Mesodermal cell (in vitro differentiated cells): ENCODE results near the gene PPIL6.
A peak's percentile ranks its signal among the peaks of the same experiment; 100 is the strongest.
"Not testable (repeated sequence)": the region's sequence is repeated elsewhere in the genome, so short reads cannot be mapped to it uniquely, and the experiment has no call there.

Experiments
- H3K27ac ChIP-seq: 2 replicates; pipeline ENCODE4 v1.7.0; 2013; ENCODE audit warnings: mild to moderate bottlenecking, low read depth, low read length, moderate library complexity; ENCODE audit not compliant: severe bottlenecking
- H3K36me3 ChIP-seq: 2 replicates; pipeline ENCODE4 v1.7.1; 2013; ENCODE audit warnings: mild to moderate bottlenecking, low read length, moderate library complexity; ENCODE audit not compliant: control insufficient read depth, insufficient read depth
- H3K4me1 ChIP-seq: one replicate; pipeline ENCODE4 v1.7.1; 2013; ENCODE audit warnings: mild to moderate bottlenecking, low read length; ENCODE audit not compliant: insufficient read depth, control insufficient read depth, poor library complexity, severe bottlenecking
- H3K4me3 ChIP-seq: 2 replicates; pipeline ENCODE4 v1.7.0; 2013; ENCODE audit warnings: low read length, control low read depth, mild to moderate bottlenecking; ENCODE audit not compliant: insufficient read depth, poor library complexity, severe bottlenecking; ENCODE audit errors: extremely low read depth
- H3K9me3 ChIP-seq: 2 replicates; pipeline ENCODE4 v1.7.1; 2013; ENCODE audit warnings: mild to moderate bottlenecking, low read length, moderate library complexity; ENCODE audit not compliant: control insufficient read depth
- WGBS, 2 experiments: methylation state at CpG; one replicate each; pipeline ENCODE4 v1.1.5; 2013; ENCODE audit warnings: missing lambda C conversion rate in 2 of 2; ENCODE audit not compliant: insufficient coverage in 2 of 2; 5-methylcytosine and 5-hydroxymethylcytosine counted together

The PPIL6 gene

DNA sequence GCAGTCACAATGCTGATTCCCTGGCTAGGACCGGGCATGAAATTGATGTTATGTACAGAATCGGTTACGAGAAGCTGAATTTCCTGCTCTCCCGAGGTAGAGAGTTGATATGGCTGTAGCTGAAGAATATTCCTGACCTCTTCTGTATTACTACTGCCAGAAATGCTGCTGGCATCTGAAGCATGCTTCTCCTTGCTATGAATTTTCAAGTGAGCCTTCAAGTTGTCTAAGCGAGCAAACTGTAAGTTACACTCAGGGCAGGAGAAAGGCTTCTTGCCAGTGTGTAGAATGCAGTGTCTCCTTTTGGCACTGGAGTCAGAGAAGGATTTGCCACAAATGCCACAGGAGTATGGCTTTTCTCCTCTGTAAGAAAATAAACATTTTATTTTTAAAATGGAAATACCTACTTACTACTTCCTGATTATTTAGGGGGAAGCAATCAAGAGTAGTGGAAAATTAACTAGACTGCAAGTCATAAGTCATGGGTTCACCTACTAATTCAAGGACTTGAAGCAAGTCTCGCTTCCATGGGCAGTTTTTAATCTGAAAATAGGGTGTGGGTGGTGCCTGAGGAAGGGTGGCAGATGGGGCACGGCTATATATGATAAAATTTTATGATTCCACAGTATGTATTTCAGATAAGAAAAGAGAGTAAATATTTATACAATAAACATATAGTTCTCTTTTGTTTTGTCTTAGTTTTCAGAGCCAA lies 25.9 kb upstream of the PPIL6 start:
- Histone ChIP-seq H3K4me3 (no peak overlapping the region), H3K27ac (no peak overlapping the region), H3K4me1 (peaks cover 6% of the 10 kb centered on the region), H3K36me3 (peaks cover 79% of the 10 kb centered on the region), H3K9me3 (no peaks in the 10 kb centered on the region)
- WGBS, 2 experiments: 94 to 100% methylated on average over 4 to 6 of the region's 7 CpGs

DNA sequence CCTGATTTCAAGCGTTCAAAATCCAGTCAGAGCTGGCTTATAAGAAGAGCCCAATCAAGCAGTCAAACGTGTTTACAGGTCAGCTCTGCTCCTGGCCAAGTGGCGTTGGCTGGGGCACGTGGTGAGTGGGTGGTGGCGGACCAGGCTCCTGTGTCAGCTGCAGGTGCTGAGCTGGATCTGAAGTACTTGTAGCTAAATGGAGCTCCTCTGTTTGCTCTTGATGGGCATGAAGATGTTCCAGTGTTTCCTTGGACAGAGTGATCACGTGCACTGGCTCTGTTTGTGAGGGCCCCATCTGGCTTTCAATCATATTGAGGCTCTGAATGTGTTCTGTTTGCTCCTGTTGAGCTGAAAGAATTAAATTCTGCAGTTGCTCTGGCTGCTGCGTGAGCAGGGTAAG lies 25.3 kb upstream of the PPIL6 start:
- Histone ChIP-seq H3K36me3 (peaks cover 73% of the 10 kb centered on the region), H3K27ac (no peak overlapping the region), H3K4me1 (peaks cover 6% of the 10 kb centered on the region), H3K9me3 (no peaks in the 10 kb centered on the region), H3K4me3 (no peak overlapping the region)
- 92 to 96% methylated on average over 7 of the region's 7 CpGs for WGBS, 2 experiments

DNA sequence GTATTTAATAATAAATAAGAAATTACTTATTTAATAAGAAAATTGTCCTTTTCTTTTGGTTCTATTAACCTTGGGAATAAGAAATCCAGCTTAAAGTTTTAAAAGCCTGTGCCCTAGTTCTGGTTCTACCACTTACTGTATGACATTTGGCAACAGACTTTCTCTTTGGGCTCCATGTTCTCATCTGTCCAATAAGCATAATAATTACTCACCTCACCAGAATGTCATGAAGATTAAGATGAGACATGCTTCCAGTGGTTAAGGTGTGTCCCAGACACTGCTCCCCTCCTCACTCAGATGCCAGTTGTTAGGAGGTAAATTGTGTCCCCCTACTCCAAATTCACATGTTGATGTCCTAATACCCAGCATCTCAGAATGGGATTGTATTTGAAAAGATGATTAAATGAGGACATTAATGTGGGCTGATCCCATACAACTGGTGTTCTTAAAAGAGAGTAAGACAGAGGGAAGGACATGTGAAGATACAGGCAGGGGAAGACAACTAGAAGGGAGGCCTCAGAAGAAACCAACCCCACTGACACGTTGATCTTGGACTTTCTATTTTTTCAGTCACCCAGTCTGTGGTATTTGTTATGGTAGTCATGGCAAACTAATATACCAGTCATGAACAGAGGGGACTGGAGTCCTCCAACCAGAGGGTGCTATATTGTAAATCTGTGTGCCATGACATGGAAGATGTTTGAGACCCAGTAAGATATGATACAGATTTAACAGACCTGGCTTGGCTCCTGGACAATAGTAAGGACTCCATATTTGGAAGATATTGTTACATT lies 21.5 kb upstream of the PPIL6 start:
- peaks cover 49% of the 10 kb centered on the region for H3K36me3 ChIP-seq
- H3K9me3 ChIP-seq: no peaks in the 10 kb centered on the region
- no peaks in the 10 kb centered on the region for H3K4me1 ChIP-seq
- H3K27ac ChIP-seq: no peak overlapping the region
- 100% methylated on average over 1 of the region's 1 CpG; no CpG with 5 or more reads in 1 of the 2 experiments for WGBS, 2 experiments
- no peak overlapping the region for H3K4me3 ChIP-seq

DNA sequence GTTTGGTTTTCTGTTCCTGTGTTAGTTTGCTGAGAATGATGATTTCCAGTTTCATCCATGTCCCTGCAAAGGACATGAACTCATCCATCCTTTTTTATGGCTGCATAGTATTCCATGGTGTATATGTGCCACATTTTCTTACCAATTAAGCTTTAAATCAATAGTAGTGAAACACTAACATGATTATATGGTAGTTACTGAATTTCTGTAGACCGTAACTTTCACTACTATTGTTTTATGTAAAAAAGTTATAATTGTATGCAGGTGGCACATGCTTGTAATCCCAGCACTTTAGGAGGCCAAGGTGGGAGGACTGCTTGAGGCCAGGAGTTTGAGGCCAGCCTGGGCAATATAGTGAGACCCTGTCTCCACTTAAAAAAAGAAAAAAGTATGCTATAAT lies 20.8 kb upstream of the PPIL6 start:
- WGBS, 2 experiments: 100% methylated on average over 1 of the region's 1 CpG; no CpG with 5 or more reads in 1 of the 2 experiments

DNA sequence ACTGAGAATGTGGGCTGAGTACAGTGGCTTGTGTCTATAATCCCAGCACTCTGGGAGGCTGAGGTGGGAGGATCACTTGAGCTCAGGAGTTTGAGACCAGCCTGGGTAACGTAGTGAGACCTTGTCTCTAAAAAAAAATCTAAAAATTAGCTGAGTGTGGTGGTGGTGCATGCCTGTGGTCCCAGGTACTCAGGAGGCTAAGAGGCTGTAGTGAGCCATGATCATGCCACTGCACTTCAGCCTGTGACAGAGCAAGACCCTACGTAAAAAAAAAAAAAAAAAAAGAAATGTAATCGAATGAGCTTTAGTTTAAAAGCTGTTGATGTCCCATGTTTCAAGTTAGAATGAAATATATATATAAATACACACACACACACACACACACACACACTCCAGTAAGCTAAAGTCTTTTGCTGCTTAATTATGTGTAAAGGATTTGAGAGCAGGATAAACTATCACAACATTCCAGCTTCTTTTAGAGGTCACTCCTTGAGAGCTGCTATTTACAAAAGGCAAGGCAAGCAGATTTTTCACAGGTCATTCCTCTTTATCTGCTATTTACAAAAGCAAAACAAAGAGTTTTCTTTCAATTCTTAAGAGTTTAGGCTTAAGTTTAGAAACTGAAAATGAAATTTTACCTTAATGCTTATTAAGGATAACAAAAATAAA lies 19.9 kb upstream of the PPIL6 start:
- Histone ChIP-seq H3K27ac (no peak overlapping the region), H3K4me3 (no peak overlapping the region), H3K36me3 (peaks cover 32% of the 10 kb centered on the region), H3K4me1 (no peaks in the 10 kb centered on the region), H3K9me3 (no peaks in the 10 kb centered on the region)
- 71% methylated on average over 1 of the region's 3 CpGs; no CpG with 5 or more reads in 1 of the 2 experiments for WGBS, 2 experiments

More for the DNA sequence above, 20.8 kb upstream of the PPIL6 start:
- not testable (repeated sequence) for H3K4me1 ChIP-seq, H3K9me3 ChIP-seq, H3K27ac ChIP-seq, H3K4me3 ChIP-seq
- H3K36me3 ChIP-seq: peaks cover 41% of the 10 kb centered on the region

- Histone ChIP-seq H3K36me3 (peaks cover 24% of the 10 kb centered on the region), H3K4me1 (peaks cover 6% of the 10 kb centered on the region), H3K4me3 (no peak overlapping the region), H3K27ac (no peak overlapping the region), H3K9me3 (no peaks in the 10 kb centered on the region)
- WGBS, 2 experiments: 85 to 98% methylated on average over 4 to 5 of the region's 5 CpGs
Observed at GRCh38 chr6:109458774-109459531, 18.5 kb upstream of the PPIL6 start.

DNA sequence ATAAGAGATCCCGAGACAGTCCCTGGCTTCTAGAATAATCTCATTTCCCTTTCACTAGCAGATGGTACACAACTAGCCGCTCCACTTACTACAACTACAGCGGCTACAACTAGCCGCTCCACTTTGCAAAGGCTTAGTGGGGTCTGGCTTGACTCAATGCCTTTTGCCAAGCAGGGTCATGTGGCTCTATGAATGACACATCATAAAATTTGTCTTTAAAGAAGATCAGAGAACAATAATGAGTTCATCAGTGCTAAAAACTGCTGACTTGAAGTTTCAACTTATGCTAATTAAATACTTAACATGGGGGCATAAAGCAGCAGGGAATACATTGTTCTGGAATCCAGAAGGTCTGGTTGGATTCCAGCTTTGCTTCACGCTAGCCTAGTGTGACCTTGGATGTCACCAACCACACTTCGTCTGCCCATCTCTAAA lies 17.2 kb upstream of the PPIL6 start:
- WGBS, 2 experiments: 82 to 85% methylated on average over 5 to 6 of the region's 6 CpGs
- H3K4me1 ChIP-seq: peaks cover 16% of the 10 kb centered on the region
- peaks cover 28% of the 10 kb centered on the region for H3K36me3 ChIP-seq
- no peaks in the 10 kb centered on the region for H3K9me3 ChIP-seq
- H3K27ac ChIP-seq: no peak overlapping the region
- H3K4me3 ChIP-seq: no peak overlapping the region

DNA sequence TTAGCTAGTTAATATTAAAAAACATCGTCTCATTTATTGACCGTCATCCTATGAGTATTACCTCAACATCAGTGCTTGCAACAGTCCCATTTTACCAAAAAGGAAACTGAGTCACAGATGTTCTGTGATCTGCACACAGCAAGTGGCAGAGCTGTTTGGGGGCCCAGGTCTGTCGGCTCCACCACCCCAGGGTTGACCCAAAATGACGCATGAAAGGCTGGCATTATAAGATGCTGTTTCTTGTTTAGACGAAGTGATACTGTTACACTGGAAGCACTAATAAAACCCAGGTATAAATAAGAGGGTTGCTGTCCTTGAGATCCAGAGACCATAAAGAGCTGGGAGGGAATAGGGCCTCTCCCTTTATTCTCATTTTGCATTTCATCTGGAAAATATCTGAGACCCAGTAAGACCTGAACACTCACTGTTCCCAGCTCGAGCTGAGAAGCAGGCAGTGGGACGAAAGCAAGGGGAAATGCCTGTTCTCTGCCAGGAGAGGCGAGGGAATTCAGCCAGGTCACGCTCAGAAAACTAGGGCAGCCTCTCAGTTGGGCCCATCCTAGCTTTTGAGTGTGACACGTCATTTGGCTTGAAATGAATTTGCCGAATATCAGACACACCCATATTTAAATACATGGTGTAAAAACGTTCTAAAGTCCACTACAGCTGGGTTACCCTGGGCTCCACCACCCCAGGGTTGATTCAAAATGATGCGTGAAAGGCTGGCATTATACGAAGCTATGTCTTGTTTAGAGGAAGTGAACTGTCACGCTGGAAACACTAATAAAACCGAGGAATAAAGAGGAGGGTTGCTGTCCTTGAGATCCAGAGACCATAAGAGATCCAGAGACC lies 16.5 kb upstream of the PPIL6 start:
- Histone ChIP-seq H3K4me3 (peak overlapping the region; percentile 69), H3K9me3 (no peaks in the 10 kb centered on the region), H3K27ac (no peak overlapping the region), H3K4me1 (peaks cover 16% of the 10 kb centered on the region), H3K36me3 (peaks cover 28% of the 10 kb centered on the region)
- WGBS, 2 experiments: 75 to 85% methylated on average over 14 of the region's 16 CpGs

DNA sequence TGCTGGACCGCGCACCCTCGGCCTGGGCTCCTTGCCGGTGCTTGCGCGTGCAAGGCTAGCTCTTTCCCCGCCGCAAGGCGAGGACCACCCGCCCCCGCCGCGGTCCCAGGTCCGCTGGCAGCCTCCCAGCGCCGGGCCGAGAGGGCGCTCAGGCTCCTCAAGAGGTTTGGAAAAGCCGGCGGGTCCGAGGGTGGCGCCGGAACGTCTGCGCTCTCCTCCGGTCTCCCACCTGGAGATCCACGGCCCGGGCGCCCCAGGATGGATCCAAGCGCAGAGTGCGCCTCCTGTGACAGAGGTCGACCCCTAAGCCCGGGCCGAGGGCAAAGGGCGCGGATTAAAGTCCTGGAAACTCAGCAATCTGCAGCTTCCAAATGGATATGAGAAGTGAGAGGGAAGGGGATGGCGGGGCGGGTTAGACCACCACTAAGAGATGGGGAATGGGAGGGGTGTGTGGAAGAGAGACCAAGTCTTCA lies 15.7 kb upstream of the PPIL6 start:
- Histone ChIP-seq H3K4me1 (peaks cover 16% of the 10 kb centered on the region), H3K36me3 (peaks cover 31% of the 10 kb centered on the region), H3K4me3 (peak overlapping the region; percentile 69), H3K27ac (no peak overlapping the region), H3K9me3 (no peaks in the 10 kb centered on the region)
- 2 to 4% methylated on average over 30 to 36 of the region's 38 CpGs for WGBS, 2 experiments
